ENCODE results near the gene TENM4.

The TENM4 gene

DNA sequence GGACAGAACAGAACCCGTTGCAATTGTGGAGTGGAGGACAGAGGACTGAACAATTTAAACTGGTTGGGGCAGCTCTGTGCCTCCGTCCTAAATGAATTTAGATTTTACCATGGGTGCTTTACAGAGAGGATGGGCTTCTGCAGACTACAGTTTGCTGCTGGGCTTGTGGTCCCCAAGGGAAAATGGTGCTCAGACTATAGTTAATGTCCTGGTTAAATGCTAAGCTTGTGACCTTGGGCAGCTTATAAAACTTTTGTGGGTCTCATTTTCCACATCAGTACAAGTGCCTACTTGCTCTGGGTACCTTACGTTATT lies 511.0 kb downstream of the TENM4 start:
- H3K9me3 ChIP-seq (replicated peaks in 1 of 2; ENCODE audit: control insufficient read depth in 2 of 2, insufficient read depth in 1 of 2, low read depth in 1 of 2, low read length in 2 of 2): peaks cover 0 to 2% of the 10 kb centered on the region in 2 donors
- H3K23ac ChIP-seq (ENCODE audit: low read depth, low read length, poor library complexity): no peak overlapping the region
- no peak overlapping the region for H2BK15ac ChIP-seq (ENCODE audit: low read length)
- H3K4me1 ChIP-seq (ENCODE audit: control insufficient read depth in 2 of 2, insufficient read depth in 1 of 2, low read depth in 1 of 2, low read length in 2 of 2): peaks cover 16 to 18% of the 10 kb centered on the region in 2 donors
- DNase-seq (ENCODE audit: low spot score): no peak
- H2BK12ac ChIP-seq (ENCODE audit: low read length): no peak overlapping the region
- no peak overlapping the region for H3K14ac ChIP-seq (ENCODE audit: low read length)
- no peak overlapping the region for H4K91ac ChIP-seq (ENCODE audit: low read depth, low read length, poor library complexity)
- H4K8ac ChIP-seq (ENCODE audit: low read depth, low read length): no peak overlapping the region
- peak overlapping the region; percentile 48 for H3K27ac ChIP-seq (replicated peaks; ENCODE audit: low read length)
- no peak overlapping the region for H2BK120ac ChIP-seq (ENCODE audit: low read depth, low read length)
- H2BK5ac ChIP-seq (ENCODE audit: low read length): no peak overlapping the region
- H2AFZ ChIP-seq (ENCODE audit: low read length): no peak overlapping the region
- H3K18ac ChIP-seq (ENCODE audit: low read length): no peak overlapping the region
- no peaks in the 10 kb centered on the region for H3K36me3 ChIP-seq (replicated peaks in 1 of 2; ENCODE audit: control insufficient read depth in 2 of 2, insufficient read depth in 2 of 2, low read length in 2 of 2)
- H2AK5ac ChIP-seq (ENCODE audit: low read depth, low read length): no peak overlapping the region
- peaks cover 0 to 30% (median 0%) of the 10 kb centered on the region in 3 experiments for H3K27me3 ChIP-seq (ENCODE audit: control insufficient read depth in 3 of 3, insufficient read depth in 3 of 3, low read depth in 1 of 3, low read length in 3 of 3)
- no CpG with 5 or more reads among the region's 3 CpGs for WGBS, 2 donors (ENCODE audit: extremely low coverage in 2 of 2, insufficient read length in 2 of 2, insufficient replicate concordance in 1 of 2)
- H3K9ac ChIP-seq (ENCODE audit: low read depth, low read length, poor library complexity): no peak overlapping the region
- H3K79me1 ChIP-seq (ENCODE audit: low read depth, low read length): no peaks in the 10 kb centered on the region
- no peak overlapping the region for H3K4me2 ChIP-seq (ENCODE audit: insufficient read depth, low read length, poor library complexity, severe bottlenecking)
- no peak overlapping the region for H3K4me3 ChIP-seq (ENCODE audit: low read length in 2 of 2)
- H3K4ac ChIP-seq (ENCODE audit: low read length): no peak overlapping the region

DNA sequence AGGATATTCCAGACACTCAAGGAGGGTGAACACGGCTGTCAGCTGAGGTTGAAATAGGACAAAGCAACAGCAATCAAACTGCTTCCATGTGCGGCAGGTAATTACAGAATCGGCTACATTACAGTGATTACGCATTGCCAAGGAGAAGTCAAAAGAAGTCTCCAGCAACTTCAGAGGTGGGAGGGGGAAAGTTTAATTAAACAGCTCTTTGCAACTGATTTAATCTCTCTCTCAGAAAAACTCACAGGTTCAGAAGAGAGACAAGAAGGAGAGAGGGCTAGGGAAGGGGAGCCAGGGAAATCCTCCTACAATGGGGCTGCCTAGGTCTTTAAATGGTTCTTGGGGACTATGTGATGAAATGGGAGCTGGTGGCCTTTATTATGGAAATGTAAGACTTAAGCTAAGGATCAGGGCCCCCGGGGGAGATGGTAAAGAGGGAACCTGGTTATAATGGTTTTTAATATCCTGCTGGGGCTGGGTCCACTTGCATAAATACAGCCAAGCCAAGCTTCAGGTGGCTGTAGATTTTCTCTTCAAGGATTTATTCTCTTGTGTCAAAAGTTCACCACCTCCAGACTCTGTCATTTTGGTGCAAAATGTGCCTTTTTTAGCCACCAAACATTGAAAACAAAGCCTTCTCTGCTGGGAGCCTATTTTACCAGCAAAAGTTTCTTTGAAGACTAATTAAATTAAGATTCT lies 511.5 kb downstream of the TENM4 start:
- no peak overlapping the region for H3K23ac ChIP-seq (ENCODE audit: low read depth, low read length, poor library complexity)
- H2BK12ac ChIP-seq (ENCODE audit: low read length): no peak overlapping the region
- H3K27me3 ChIP-seq (ENCODE audit: control insufficient read depth in 3 of 3, insufficient read depth in 3 of 3, low read depth in 1 of 3, low read length in 3 of 3): peaks cover 0 to 30% (median 0%) of the 10 kb centered on the region in 3 experiments
- no peak overlapping the region for H3K18ac ChIP-seq (ENCODE audit: low read length)
- H3K4me3 ChIP-seq (ENCODE audit: low read length in 2 of 2): no peak overlapping the region
- no peak overlapping the region for H2BK120ac ChIP-seq (ENCODE audit: low read depth, low read length)
- H3K4me1 ChIP-seq (ENCODE audit: control insufficient read depth in 2 of 2, insufficient read depth in 1 of 2, low read depth in 1 of 2, low read length in 2 of 2): peaks cover 16 to 18% of the 10 kb centered on the region in 2 donors
- no peak overlapping the region for H3K4me2 ChIP-seq (ENCODE audit: insufficient read depth, low read length, poor library complexity, severe bottlenecking)
- H3K9ac ChIP-seq (ENCODE audit: low read depth, low read length, poor library complexity): no peak overlapping the region
- H4K91ac ChIP-seq (ENCODE audit: low read depth, low read length, poor library complexity): no peak overlapping the region
- H2AFZ ChIP-seq (ENCODE audit: low read length): no peak overlapping the region
- H2AK5ac ChIP-seq (ENCODE audit: low read depth, low read length): no peak overlapping the region
- no peak overlapping the region for H3K4ac ChIP-seq (ENCODE audit: low read length)
- peak overlapping the region; percentile 48 for H3K27ac ChIP-seq (replicated peaks; ENCODE audit: low read length)
- no CpG with 5 or more reads among the region's 5 CpGs for WGBS, 2 donors (ENCODE audit: extremely low coverage in 2 of 2, insufficient read length in 2 of 2, insufficient replicate concordance in 1 of 2)
- DNase-seq (ENCODE audit: low spot score): peak; percentile 68
- no peak overlapping the region for H2BK5ac ChIP-seq (ENCODE audit: low read length)
- no peak overlapping the region for H4K8ac ChIP-seq (ENCODE audit: low read depth, low read length)
- H3K36me3 ChIP-seq (replicated peaks in 1 of 2; ENCODE audit: control insufficient read depth in 2 of 2, insufficient read depth in 2 of 2, low read length in 2 of 2): no peaks in the 10 kb centered on the region
- no peaks in the 10 kb centered on the region for H3K79me1 ChIP-seq (ENCODE audit: low read depth, low read length)
- no peak overlapping the region for H2BK15ac ChIP-seq (ENCODE audit: low read length)
- no peak overlapping the region for H3K14ac ChIP-seq (ENCODE audit: low read length)
- H3K9me3 ChIP-seq (replicated peaks in 1 of 2; ENCODE audit: control insufficient read depth in 2 of 2, insufficient read depth in 1 of 2, low read depth in 1 of 2, low read length in 2 of 2): peaks cover 0 to 2% of the 10 kb centered on the region in 2 donors

DNA sequence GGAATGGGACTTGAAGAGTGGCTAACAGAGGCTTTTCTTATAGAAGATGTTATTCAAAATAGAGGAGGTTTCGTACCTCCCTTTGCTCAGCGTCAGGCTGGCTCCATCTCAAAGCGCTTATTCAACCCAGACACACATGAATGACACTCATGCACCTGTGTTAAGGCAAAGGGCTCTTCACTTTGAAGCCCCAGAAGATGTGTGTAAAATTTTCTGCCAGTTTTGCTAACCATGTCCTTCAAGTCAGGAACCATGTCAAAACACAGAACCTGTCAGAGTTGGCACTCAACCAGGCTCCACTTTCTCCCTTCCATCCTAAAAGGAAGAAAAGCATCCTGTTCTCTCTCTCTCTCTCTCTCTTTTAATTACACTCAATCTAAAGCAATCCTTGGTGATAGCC lies 513.3 kb downstream of the TENM4 start:
- Histone ChIP-seq H3K23ac (ENCODE audit: low read depth, low read length, poor library complexity) (no peak overlapping the region), H2BK5ac (ENCODE audit: low read length) (no peak overlapping the region), H2AK5ac (ENCODE audit: low read depth, low read length) (no peak overlapping the region), H3K79me1 (ENCODE audit: low read depth, low read length) (no peaks in the 10 kb centered on the region), H3K36me3 (replicated peaks in 1 of 2; ENCODE audit: control insufficient read depth in 2 of 2, insufficient read depth in 2 of 2, low read length in 2 of 2) (no peaks in the 10 kb centered on the region), H3K4me2 (ENCODE audit: insufficient read depth, low read length, poor library complexity, severe bottlenecking) (no peak overlapping the region), H3K27me3 (ENCODE audit: control insufficient read depth in 3 of 3, insufficient read depth in 3 of 3, low read depth in 1 of 3, low read length in 3 of 3) (peaks cover 0 to 27% (median 0%) of the 10 kb centered on the region in 3 experiments), H3K4me3 (ENCODE audit: low read length in 2 of 2) (no peak overlapping the region), H3K9me3 (replicated peaks in 1 of 2; ENCODE audit: control insufficient read depth in 2 of 2, insufficient read depth in 1 of 2, low read depth in 1 of 2, low read length in 2 of 2) (peaks cover 0 to 2% of the 10 kb centered on the region in 2 donors), H4K8ac (ENCODE audit: low read depth, low read length) (no peak overlapping the region), H3K18ac (ENCODE audit: low read length) (no peak overlapping the region), H3K9ac (ENCODE audit: low read depth, low read length, poor library complexity) (no peak overlapping the region), H3K4me1 (ENCODE audit: control insufficient read depth in 2 of 2, insufficient read depth in 1 of 2, low read depth in 1 of 2, low read length in 2 of 2) (peaks cover 16 to 18% of the 10 kb centered on the region in 2 donors), H2BK12ac (ENCODE audit: low read length) (no peak overlapping the region), H2BK120ac (ENCODE audit: low read depth, low read length) (no peak overlapping the region), H3K27ac (replicated peaks; ENCODE audit: low read length) (no peak overlapping the region), H2BK15ac (ENCODE audit: low read length) (no peak overlapping the region), H3K14ac (ENCODE audit: low read length) (no peak overlapping the region), H4K91ac (ENCODE audit: low read depth, low read length, poor library complexity) (no peak overlapping the region), H3K4ac (ENCODE audit: low read length) (no peak overlapping the region), H2AFZ (ENCODE audit: low read length) (no peak overlapping the region)
- DNase-seq (ENCODE audit: low spot score): no peak
- WGBS, 2 donors (ENCODE audit: extremely low coverage in 2 of 2, insufficient read length in 2 of 2, insufficient replicate concordance in 1 of 2): no CpG with 5 or more reads among the region's 3 CpGs

DNA sequence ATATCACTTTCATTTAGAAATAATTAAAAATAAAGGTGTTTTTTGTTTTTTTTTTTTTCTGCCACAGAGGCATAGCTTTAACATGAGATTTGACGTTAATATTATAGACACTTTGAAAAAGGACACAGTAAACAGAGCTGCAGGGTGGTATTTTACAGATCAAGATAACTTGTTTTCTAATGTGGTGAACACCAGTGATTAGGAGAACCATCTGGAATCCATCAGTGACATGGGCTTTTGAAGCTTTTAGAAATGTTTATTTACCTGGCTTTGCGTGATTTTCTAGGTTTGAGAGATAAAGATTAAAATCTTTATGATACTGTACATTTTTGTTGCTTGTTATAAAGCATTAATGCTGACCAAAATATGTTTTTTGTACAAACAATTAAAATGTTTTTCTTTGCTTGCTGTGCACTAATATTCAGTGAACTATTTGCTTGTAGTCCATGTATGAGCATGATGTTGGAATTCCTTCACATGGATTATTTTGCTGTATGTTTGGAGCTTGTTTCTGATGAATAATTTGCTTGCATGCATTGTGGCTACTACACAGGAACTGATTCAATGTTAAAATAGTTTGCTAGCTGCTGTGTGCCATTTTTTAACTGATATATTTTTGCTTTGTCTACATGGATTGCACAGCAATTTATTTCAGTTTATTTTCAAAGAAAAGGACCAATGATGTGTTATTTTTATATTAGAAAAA lies 514.0 kb downstream of the TENM4 start:
- no CpG with 5 or more reads among the region's 2 CpGs for WGBS, 2 donors (ENCODE audit: extremely low coverage in 2 of 2, insufficient read length in 2 of 2, insufficient replicate concordance in 1 of 2)
- H3K18ac ChIP-seq (ENCODE audit: low read length): no peak overlapping the region
- DNase-seq (ENCODE audit: low spot score): no peak
- no peak overlapping the region for H2BK5ac ChIP-seq (ENCODE audit: low read length)
- no peak overlapping the region for H2BK12ac ChIP-seq (ENCODE audit: low read length)
- no peak overlapping the region for H3K4me3 ChIP-seq (ENCODE audit: low read length in 2 of 2)
- no peak overlapping the region for H2AK5ac ChIP-seq (ENCODE audit: low read depth, low read length)
- H3K27me3 ChIP-seq (ENCODE audit: control insufficient read depth in 3 of 3, insufficient read depth in 3 of 3, low read depth in 1 of 3, low read length in 3 of 3): peaks cover 0 to 20% (median 0%) of the 10 kb centered on the region in 3 experiments
- H2AFZ ChIP-seq (ENCODE audit: low read length): no peak overlapping the region
- H3K27ac ChIP-seq (replicated peaks; ENCODE audit: low read length): no peak overlapping the region
- no peak overlapping the region for H4K91ac ChIP-seq (ENCODE audit: low read depth, low read length, poor library complexity)
- no peaks in the 10 kb centered on the region for H3K9me3 ChIP-seq (replicated peaks in 1 of 2; ENCODE audit: control insufficient read depth in 2 of 2, insufficient read depth in 1 of 2, low read depth in 1 of 2, low read length in 2 of 2)
- no peak overlapping the region for H2BK15ac ChIP-seq (ENCODE audit: low read length)
- no peaks in the 10 kb centered on the region for H3K79me1 ChIP-seq (ENCODE audit: low read depth, low read length)
- H4K8ac ChIP-seq (ENCODE audit: low read depth, low read length): no peak overlapping the region
- H3K36me3 ChIP-seq (replicated peaks in 1 of 2; ENCODE audit: control insufficient read depth in 2 of 2, insufficient read depth in 2 of 2, low read length in 2 of 2): no peaks in the 10 kb centered on the region
- peaks cover 16 to 18% of the 10 kb centered on the region in 2 donors for H3K4me1 ChIP-seq (ENCODE audit: control insufficient read depth in 2 of 2, insufficient read depth in 1 of 2, low read depth in 1 of 2, low read length in 2 of 2)
- H3K4ac ChIP-seq (ENCODE audit: low read length): no peak overlapping the region
- no peak overlapping the region for H3K23ac ChIP-seq (ENCODE audit: low read depth, low read length, poor library complexity)
- no peak overlapping the region for H3K4me2 ChIP-seq (ENCODE audit: insufficient read depth, low read length, poor library complexity, severe bottlenecking)
- H3K14ac ChIP-seq (ENCODE audit: low read length): no peak overlapping the region
- no peak overlapping the region for H3K9ac ChIP-seq (ENCODE audit: low read depth, low read length, poor library complexity)
- H2BK120ac ChIP-seq (ENCODE audit: low read depth, low read length): no peak overlapping the region
